Glutamatergic neuron (in vitro differentiated cells): ENCODE results near the gene ZWILCH. TPM values are rescaled to one million over a fixed set of nuclear protein-coding genes. Genes with fewer than 3 reads are reported as not detected.

Experiments used
- DNase-seq: peaks from one replicate; pipeline ENCODE4 v3.0.0; 2022
- H3K27ac Mint-ChIP-seq: one replicate; pipeline ENCODE4 v1.8.0; 2020; ENCODE audit warnings: mild to moderate bottlenecking, mixed read lengths, inconsistent platforms; ENCODE audit not compliant: unreplicated experiment
- H3K27me3 Mint-ChIP-seq: one replicate; pipeline ENCODE4 v1.8.0; 2020; ENCODE audit warnings: mild to moderate bottlenecking, moderate library complexity, mixed read lengths, inconsistent platforms; ENCODE audit not compliant: unreplicated experiment
- H3K36me3 Mint-ChIP-seq: one replicate; pipeline ENCODE4 v1.8.0; 2020; ENCODE audit warnings: mild to moderate bottlenecking, mixed read lengths, inconsistent platforms; ENCODE audit not compliant: unreplicated experiment
- H3K4me1 Mint-ChIP-seq: one replicate; pipeline ENCODE4 v1.8.0; 2020; ENCODE audit warnings: mild to moderate bottlenecking, low read depth, mixed read lengths, inconsistent platforms; ENCODE audit not compliant: unreplicated experiment
- H3K4me3 Mint-ChIP-seq: one replicate; pipeline ENCODE4 v1.8.0; 2020; ENCODE audit warnings: mild to moderate bottlenecking, mixed read lengths, inconsistent platforms; ENCODE audit not compliant: unreplicated experiment
- H3K9me3 Mint-ChIP-seq: one replicate; pipeline ENCODE4 v1.8.0; 2020; ENCODE audit warnings: mild to moderate bottlenecking, moderate library complexity, mixed read lengths, inconsistent platforms; ENCODE audit not compliant: unreplicated experiment
- CTCF ChIP-seq: fragments of 200-600 bp; sonication (generic); IDR thresholded peaks from one replicate; pipeline ENCODE4 v1.5.0; 2021; ENCODE audit not compliant: partially characterized antibody, unreplicated experiment
- total RNA-seq: library from RNA; stranded (reverse); fragmentation: NEBNext Ultra II Directional; extraction: Animal tissue kit (Norgen Biotek cat#: 25700); gene quantifications from one replicate; pipeline ENCODE4 v1.2.1, GENCODE V29; 2021; ENCODE audit not compliant: unreplicated experiment

The ZWILCH gene
- total RNA-seq, 1 donor from 2014 or later, result 21.8 TPM

- Mint-ChIP-seq H3K4me1 (no peaks in the 10 kb centered on the region), H3K36me3 (no peaks in the 10 kb centered on the region), H3K27me3 (peaks cover 2% of the 10 kb centered on the region), H3K4me3 (no peak overlapping the region), H3K9me3 (no peaks in the 10 kb centered on the region), H3K27ac (no peak overlapping the region)
- DNase-seq, result no peak
- no peak for TF ChIP-seq CTCF
Measured at GRCh38 chr15:66572146-66572545, 67.0 kb downstream of the ZWILCH start.

- DNase-seq, result no peak
- Mint-ChIP-seq H3K4me1 (no peaks in the 10 kb centered on the region), H3K4me3 (no peak overlapping the region), H3K27ac (no peak overlapping the region), H3K36me3 (no peaks in the 10 kb centered on the region), H3K9me3 (no peaks in the 10 kb centered on the region), H3K27me3 (peaks cover 2% of the 10 kb centered on the region)
- no peak for TF ChIP-seq CTCF
Measured at GRCh38 chr15:66573348-66573718, 68.2 kb downstream of the ZWILCH start.

- H3K4me3 Mint-ChIP-seq, result no peak overlapping the region
- no peaks in the 10 kb centered on the region for H3K36me3 Mint-ChIP-seq
- H3K27me3 Mint-ChIP-seq, result peaks cover 2% of the 10 kb centered on the region
- no peak for TF ChIP-seq CTCF
- no peaks in the 10 kb centered on the region for H3K9me3 Mint-ChIP-seq
- no peak overlapping the region for H3K27ac Mint-ChIP-seq
- DNase-seq, result no peak
- no peaks in the 10 kb centered on the region for H3K4me1 Mint-ChIP-seq
Measured at GRCh38 chr15:66573719-66574595, 68.8 kb downstream of the ZWILCH start.

GRCh38 chr15:66574596-66574950, 69.4 kb downstream of the ZWILCH start:
- Mint-ChIP-seq H3K4me1 (no peaks in the 10 kb centered on the region), H3K27me3 (peaks cover 2% of the 10 kb centered on the region), H3K27ac (no peak overlapping the region), H3K36me3 (no peaks in the 10 kb centered on the region), H3K9me3 (no peaks in the 10 kb centered on the region), H3K4me3 (no peak overlapping the region)
- TF ChIP-seq CTCF, result no peak
- DNase-seq, result no peak

GRCh38 chr15:66578286-66578875, 73.3 kb downstream of the ZWILCH start:
- H3K4me1 Mint-ChIP-seq, result no peaks in the 10 kb centered on the region
- no peaks in the 10 kb centered on the region for H3K9me3 Mint-ChIP-seq
- TF ChIP-seq CTCF, result no peak
- peaks cover 2% of the 10 kb centered on the region for H3K27me3 Mint-ChIP-seq
- no peaks in the 10 kb centered on the region for H3K36me3 Mint-ChIP-seq
- H3K4me3 Mint-ChIP-seq, result no peak overlapping the region
- no peak overlapping the region for H3K27ac Mint-ChIP-seq
- no peak for DNase-seq
